HuH-7.5 (cell line): ENCODE results near the gene CDH23.
"Not testable (repeated sequence)": the region's sequence is repeated elsewhere in the genome, so short reads cannot be mapped to it uniquely, and the experiment has no call there.

Source experiments
- DNase-seq: peaks from one replicate; pipeline ENCODE4 v3.0.0; 2011; ENCODE audit warnings: low spot score

Gene CDH23

DNA sequence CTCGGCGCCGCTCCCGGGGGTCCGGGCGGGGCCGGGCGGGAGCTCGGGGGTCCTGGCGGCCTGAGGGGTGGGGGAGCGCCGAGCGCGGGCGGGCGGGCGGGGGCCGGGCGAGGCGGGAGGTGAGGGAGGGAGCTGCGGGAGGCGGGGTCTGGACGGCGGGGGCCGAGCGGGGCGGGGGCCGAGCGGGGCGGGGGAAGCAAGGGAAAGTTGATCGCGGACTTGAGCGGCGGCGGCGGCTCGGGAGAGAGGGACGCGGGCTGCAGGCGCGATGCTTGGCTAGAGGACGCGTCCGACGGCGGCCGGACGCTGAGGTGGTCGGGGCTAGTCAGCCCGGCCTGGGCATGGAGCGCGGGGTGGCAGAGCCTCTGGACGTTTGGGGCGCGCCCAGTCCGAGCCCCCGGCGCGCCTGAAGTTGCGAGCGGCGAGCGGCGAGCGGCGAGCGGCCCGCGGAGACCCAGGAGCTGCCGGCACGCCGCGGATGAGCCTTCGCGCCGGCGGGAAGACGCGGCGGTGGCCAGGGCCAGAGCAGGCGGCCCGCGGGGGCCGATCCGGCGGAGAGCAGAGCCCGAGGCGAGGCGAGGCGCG is at the start of gene CDH23:
Gene CDH23 (plus strand): TSS at position 210 of the 585 bp plus-strand sequence. CDS start 42,912 bp downstream, outside the sequence.
- DNase-seq: peak; percentile 36

DNA sequence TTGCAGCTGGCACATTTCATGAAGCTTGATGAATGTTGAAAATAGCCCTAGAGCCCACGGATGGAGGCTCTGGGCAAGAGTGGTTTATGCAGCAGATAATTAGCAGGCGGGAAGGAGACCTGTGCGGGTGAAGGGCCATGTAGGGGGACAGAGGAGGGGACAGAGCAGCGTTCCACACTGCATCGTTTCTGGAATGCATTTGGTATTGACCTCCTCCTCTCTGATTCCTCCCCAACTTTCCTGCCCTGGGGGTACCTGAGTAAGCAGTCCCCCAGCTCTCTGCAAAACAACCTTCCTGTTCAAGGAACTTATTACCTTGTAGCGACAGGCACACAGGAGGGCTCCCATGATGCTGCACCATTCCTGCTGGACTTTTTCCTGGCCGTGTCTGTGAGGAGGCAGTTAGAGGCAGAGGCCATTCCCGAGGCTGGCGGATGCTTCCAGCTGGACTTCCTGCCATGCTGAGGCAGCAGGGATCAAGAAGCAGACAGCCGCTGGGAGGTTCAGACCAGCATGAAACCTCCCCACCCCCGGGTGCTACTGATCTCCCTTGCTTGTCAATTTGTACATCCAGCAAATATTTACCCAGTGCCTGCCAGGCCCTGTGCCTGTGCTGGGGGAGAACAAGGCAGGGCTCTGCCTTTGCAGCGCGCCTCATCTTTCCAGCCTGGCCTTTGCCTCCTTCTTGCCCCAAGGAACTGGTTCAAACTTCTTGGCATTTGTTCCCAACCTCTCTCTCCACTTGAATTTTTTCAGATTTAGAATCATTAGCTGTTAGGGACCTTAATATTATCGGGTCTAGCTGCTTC is 48.9 kb upstream of the CDH23 start:
- DNase-seq: peak; percentile 36

DNA sequence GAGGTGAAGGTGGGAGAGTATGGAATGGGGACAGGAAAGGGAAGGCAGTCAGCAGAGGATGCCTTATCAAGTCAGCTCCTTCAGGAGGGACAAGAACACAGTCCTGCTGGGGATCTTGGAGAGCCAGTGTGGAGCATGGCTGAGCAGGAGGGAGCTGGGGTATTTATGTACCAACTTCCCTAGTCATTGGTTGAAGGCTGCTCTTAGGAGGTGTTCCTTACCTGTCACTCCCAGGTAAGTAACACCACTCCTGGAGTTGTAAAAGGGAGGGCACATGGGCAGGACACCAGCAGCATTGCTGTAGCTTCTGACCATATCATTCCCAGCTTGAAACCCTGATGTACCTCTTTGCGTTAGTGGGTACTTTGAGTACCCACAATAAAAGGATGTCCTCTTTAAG is 47.9 kb upstream of the CDH23 start:
- DNase-seq: no peak

DNA sequence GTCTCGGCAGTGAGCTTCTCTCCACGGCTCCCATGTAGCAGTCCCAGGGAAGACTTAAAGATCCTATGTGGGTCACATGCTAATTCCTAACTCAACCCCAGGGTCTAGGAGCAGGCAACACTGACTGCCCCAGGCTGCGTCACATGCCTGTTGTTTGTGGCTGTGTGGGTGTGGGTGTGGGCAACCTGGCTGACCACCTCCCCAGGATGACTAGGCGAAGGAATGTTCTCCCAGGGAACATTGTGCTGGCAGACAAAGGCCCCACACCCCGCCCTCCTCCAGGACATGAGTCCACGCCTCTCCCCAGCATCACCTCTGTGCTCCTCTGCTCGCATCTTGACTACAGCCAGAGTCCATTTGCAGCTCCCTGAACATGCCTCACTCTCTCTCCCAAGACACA is 47.3 kb upstream of the CDH23 start:
- no peak for DNase-seq

DNA sequence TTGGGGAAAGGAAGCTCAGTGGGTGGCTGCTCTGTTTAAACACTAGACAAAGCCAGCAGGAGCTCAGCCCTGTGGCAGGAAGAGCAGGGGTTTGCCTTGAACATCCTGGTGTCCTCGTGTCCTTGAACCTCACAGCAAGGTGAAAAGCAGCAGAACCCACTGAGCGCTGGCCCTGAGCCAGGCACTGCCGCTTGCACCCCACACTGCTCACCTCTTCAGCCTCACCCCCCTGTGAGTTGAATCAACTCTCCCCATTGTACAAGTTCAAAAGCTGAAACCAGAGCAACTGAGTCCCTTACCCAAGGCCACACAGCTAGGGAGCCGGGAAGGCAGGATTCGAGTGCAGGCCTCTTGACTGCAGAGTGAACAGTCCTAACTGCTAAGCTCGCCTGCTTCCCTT is 45.6 kb upstream of the CDH23 start:
- no peak for DNase-seq

DNA sequence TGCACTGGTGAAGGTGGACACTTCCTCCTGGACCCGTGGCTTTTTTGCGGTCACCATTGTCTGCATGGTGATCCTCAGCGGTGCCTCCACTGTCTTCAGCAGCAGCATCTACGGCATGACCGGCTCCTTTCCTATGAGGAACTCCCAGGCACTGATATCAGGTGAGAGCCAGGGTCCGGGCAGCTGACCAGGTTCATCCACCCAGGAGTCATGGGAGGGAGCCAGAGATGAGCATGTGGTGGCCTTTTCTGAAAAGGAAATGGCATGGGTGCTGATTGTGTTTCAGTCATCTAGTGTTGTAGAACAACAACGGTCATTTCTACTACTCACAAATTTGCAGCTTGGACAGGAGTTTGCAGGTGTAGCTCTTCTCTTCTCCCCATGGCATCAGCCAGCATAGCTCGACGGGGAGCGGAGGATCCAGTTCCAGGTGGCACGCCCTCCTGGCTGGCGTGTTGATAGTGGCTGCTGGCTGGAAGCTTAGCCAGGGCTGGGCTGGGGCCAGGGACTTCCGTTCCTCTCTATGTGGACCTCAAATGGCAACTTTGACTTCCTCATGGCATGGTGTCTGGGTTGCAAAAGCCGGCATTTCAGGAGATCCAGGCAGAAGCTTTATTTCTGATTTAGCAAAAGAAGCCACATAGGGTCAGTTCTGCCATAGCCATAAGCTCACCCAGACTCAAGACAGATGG is 44.9 kb upstream of the CDH23 start:
- DNase-seq: no peak

DNA sequence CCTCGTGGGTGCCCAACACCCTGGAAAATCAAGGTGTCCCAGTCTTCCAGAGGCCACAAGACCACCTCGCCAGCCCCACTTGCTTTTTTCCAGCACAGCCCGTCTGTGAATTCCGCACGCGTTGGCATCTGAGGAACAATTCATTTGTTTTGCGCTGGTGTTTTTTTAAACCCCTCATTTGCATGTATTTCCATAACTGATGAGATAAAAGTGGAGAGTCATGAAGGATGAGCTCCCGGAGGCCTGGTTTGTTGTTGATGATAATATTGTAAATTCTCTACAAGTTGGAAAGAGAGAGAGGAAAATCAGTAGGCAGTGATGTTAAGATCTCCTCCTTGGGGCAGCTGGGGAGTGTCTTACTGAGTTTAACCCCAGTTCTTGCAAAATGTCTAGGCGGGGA is 43.1 kb upstream of the CDH23 start:
- DNase-seq: no peak

DNA sequence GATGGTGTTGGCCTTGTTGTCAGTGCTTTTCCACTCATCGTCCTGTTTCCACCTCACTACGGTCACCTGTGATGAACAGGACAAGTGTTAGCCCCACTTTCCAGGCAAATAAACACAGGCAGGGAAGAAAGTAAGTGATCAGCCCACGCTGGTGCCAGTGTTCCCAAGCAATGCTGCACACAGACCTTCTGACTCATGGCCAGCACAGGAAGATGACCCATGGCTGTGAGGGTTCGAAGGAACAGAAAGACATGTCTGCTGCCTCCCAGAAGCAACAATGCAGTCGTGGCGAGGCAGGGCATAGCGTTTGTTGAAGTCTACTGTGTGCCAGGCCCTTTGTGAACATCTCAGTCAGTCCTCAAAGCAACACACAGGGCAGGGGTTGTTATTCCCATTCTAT is 41.9 kb upstream of the CDH23 start:
- no peak for DNase-seq

DNA sequence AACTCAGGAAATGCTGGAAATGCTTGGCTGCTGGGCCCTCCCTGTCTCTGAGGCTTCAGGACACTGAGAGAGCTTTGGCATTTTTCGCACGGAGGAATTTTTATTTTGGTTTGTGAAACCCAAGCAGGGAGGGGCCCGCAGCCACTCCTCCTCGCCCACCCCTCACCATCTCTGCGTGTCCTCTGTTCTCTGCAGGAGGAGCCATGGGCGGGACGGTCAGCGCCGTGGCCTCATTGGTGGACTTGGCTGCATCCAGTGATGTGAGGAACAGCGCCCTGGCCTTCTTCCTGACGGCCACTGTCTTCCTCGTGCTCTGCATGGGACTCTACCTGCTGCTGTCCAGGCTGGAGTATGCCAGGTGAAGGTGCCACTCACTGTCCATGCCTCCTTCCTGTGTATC is 40.8 kb upstream of the CDH23 start:
- DNase-seq: no peak

DNA sequence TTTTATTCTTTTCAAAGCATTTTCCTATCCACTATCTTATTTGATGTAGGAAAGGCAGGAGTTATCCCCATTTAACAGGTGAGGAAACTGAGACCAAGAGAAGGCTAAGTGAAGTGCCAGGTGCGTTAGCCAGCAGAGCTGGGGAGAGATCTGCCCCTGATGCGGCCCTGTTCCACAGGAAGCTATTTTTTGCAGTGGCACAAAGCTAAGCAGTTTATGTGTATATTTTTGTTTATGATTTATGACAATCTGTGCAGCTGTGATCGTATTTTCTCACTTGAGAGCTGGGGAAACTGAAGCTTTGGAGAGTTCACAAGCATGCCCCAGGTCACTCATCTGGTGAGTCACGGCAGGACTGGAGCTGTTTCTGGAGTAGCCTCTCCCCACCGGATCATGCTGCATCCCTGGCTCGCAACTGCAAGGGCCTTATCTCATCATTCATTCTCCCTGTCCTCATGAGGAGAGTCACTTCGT is 38.9 kb upstream of the CDH23 start:
- DNase-seq: no peak

DNA sequence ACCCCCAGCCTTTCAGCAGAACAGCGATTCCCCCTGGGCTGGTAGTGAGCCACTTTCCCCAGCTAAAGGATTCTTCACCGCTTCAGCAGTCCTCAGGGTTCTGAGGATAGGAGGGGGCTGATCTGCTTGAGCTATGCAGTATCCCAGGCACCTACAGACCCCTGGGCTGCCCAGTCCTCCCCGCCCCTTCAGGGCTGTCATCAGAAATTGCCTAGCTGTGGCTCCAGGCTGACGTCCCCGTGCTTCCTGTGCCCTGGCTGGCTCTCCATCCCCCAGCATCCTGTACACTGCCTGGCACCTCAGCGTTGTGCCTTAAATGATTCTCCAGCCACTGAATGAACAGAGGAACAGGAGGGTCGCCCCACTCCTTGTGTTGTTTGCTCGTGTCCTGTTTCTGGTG is 38.4 kb upstream of the CDH23 start:
- DNase-seq: no peak

DNA sequence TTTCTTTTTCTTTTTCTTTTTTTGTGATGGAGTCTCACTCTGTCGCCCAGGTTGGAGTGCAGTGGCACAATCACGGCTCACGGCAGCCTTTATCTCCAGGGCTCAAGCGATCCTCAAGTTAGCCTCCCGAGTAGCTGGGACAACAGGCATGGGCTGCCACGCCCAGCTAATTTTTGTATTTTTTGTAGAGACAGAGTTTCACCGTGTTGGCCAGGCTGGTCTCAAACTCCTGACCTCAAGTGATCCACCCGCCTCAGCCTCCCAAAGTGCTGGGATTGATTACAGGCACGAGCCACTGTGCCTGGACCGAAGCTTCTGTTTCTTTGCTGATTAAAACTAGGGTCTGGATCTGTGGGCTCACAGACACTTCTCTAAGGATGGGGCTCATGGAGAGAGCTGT is 37.8 kb upstream of the CDH23 start:
- DNase-seq: not testable (repeated sequence)

DNA sequence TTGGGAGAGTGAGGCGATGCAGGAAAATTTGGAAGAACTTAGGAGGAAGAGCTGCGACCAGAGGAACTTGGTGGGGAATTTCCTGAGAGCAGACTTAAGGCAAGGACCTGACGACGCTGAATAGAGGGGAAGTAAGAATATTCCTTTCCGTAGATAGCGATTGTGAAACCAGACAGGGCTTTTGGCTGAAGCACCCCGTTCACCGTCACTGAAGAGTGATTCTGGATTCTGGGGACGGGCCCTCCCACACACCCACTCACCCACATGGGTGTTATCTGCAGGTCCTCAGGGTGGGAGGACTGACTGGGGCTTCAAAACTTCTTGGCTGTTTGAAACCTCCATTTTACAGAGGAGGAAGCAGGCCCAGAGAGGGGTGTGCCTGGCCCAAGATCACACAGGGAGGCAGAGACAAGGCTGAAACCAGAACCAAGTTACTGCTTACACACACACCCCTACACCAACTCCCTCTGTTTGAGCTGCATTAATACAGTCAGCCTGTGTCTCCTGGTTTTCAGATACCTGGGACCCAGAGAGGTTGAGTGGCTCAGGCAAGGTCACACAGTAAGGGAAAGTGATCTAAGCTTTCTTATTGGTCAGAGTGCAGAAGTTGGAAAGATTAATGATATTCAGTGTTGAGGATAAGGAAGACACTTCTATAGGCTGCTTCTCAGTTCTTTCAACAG is 37.2 kb upstream of the CDH23 start:
- DNase-seq: no peak

DNA sequence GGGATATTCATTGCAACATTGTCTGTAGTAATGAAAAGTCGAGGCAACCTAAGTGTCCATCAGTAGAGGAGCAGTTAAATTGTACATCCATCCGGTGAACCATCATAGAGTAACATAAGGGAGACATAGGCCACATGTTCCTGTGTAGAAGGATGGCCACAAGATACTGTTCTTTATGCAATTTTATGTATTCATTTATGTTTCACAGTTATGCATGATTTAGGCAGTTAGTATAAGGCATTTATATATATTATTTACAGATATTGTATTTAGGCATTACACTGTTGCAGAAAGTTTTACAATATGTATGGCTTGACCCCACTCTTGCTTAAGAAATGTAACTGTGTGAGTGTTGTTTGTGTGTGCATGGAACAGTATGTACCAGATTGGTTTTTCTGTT is 36.0 kb upstream of the CDH23 start:
- no peak for DNase-seq

DNA sequence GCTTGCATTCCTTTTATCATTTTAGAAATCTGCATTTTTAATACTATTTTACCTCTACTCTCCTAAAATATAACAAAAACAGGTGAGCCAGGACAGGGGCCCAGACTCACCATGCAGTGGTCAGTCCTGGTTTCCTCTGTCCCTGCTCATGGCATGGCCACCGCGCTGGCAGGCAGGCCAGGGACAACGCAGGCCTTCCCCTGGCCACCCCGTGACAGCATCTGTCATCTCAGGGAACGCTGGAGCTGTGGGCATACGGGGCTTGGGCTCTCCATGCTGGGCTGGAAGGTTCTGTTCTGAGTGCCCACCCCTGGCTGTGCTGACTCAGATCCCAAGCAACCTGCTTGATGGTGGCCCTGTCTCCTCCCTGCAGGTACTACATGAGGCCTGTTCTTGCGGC is 35.1 kb upstream of the CDH23 start:
- no peak for DNase-seq

DNA sequence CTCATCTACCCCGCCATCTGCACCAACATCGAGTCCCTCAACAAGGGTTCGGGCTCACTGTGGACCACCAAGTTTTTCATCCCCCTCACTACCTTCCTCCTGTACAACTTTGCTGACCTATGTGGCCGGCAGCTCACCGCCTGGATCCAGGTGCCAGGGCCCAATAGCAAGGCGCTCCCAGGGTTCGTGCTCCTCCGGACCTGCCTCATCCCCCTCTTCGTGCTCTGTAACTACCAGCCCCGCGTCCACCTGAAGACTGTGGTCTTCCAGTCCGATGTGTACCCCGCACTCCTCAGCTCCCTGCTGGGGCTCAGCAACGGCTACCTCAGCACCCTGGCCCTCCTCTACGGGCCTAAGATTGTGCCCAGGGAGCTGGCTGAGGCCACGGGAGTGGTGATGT is 34.6 kb upstream of the CDH23 start:
- no peak for DNase-seq

DNA sequence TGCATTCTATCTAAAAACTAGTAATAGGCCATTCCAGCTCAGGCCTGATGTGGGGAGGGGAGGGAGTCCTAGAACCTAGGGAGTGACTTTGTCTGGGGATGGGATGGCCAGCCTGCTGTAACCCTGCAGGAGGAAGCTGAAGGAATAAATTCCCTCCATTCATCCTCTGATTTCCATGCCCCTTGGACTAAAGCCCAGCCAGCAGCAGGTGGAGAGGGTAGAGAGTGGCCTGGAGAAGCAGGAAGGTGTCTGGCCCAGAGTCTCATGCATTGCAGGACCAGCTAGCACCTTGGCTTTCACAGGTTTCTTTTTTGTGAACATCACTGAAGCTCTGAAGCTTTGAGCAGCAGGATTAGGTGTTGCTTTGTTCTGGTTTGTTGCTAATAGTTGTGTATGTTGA is 32.8 kb upstream of the CDH23 start:
- no peak for DNase-seq

DNA sequence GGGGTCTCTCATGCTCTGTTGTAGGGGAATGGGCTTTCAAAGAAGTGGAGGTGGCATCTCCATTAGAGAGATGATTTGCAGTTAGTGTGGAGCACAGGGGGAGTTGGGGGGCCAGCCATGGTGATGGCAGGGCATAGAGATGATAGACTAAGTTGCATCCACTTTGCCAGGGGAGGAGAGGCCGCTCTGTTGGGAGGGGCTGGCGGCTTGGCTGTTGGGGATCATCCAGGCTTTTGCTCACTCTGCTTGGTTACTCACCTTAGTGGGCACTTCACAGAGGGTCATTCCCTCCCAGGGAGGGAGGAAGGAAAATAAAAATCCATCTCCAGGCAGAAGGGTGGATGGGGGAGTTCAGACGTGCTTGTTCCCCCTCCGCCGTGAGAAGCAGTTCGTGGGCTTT is 31.4 kb upstream of the CDH23 start:
- DNase-seq: no peak

DNA sequence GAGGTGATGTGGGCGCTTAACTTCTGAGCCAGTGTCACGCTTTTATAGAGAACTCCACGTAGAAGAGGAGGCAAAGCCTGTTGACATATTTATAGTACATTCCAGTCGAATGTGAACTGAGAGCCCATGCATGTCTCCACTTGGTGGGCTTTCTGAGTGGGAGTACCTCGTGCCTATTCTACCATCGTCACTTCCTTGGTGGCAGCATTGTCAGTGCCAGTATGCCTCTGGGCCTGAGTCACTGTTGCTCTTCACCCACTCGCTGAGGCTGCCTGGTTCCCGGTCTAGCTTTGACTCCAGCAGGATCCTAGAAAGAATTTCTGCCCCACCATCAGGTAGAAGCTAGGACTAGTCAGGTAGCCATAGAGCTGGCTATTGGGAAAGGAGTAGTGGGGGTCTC is 30.0 kb upstream of the CDH23 start:
- no peak for DNase-seq

DNA sequence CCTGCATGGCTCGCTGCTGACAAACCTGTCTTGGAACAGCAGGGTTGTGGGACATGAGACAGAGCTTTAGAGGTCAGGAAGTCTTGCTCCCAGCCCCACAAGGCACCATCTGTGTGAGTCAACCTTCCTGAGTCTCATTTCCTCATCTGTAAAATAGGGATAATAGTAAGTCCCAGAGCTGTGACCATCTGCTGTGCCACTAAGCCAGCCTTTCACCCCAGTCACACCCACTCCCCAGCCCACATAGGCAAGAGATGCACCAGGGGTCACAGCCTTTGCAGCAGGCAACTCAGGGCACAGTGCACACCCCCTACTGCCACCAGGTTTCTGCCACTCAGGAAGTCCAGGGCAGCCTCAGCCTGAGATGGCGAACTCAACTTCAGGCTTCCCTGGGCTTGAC is 29.4 kb upstream of the CDH23 start:
- no peak for DNase-seq

DNA sequence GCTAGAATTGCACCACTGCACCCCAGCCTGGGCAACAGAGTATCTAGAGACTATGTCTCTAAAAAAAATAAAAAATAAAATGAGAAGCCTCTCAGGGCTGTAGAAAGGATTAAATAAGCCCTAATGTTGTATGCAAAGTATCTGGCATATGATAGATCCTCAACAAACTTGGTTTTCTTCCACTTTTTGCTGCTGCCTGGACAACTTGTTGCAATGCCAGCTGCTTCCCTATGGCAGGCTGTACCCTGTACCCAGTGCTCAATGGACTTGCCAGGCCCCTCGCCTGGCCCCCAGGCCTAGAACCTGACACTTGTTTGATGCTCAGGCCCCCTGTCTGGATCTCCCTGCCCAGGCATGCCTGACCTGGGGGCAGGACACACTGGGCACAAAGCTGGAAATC is 28.5 kb upstream of the CDH23 start:
- no peak for DNase-seq

DNA sequence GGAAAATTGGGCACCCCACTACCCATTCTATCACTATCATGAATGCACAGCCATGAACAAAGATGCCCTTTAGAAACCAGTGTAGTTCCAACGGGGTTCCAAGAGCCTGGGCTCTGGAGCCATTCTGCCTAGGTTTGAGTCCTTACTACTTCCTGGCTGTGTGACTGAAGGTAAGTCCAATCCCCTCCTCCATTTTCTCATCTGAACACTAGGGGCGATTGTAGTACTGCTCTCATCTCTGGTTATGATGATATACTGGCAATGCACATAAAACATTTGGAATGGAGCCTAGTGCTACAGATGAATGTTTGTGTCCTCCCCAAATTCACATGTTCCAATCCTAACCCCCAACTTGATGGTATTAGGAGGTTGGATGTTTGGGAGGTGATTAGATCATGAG is 28.1 kb upstream of the CDH23 start:
- no peak for DNase-seq

DNA sequence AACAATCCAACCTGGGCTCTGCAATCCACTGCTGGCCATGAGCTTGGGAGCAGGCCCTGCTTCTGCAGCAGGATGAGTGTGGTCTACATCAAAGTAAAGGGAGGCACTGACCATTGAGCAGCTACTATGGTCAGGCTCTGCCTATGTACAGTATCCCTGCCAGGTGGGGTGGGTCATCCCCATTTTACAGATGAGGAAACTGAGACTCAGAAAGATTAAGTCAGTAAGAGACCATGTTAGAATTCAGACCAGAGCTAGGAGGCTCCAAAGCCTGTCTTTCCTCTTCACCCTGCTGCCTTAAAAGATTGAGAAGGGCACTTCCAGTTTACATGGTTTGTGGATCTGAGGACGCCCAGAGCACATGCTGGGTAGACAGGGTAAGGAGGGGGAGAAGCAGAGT is 27.1 kb upstream of the CDH23 start:
- no peak for DNase-seq
